Measurements from ENCODE around the gene COBLL1. TPM values are rescaled to one million over a fixed set of nuclear protein-coding genes. Genes with fewer than 3 reads are reported as not detected.

Gene COBLL1
- total RNA-seq, 2 donors from 2014 or later = 20.7 to 23.9 TPM

DNA sequence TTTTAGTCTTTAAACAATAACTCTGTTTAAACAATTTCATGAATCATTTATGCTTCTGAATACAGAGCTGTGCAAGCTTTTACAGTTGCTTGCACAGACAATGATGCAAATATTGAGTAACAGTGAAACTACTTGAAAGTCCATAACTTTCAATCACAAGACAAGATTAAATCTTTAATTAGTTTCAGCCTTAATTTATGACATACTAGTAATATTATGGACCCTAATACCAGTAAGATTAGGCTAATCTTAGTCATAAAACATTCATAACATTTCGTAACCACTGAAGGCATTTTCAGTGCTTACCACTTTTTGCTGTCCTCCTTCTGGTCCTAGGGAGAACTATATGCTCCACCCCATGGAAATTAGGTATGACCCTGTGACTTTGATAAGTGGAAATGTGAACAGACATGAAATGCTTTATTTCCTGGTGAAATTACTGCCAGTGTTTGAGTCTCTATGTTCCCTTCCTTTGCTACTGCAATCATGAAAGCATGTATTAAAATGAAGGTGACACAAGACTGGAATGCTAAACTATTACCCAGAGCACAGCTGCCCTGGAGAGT lies 1.8 kb upstream of the COBLL1 start:
- H3K4me1 ChIP-seq = no peaks in the 10 kb centered on the region
- H3K9me3 ChIP-seq = no peaks in the 10 kb centered on the region
- intact Hi-C loops (cut with DNase I) = loop anchor here (5.0 to 10.0 kb wide), 2 partner anchors 71 to 106 kb away; no protein-coding TSS in a partner anchor
- no peak overlapping the region for H3K4me3 ChIP-seq
- TF ChIP-seq, protein P1, sequence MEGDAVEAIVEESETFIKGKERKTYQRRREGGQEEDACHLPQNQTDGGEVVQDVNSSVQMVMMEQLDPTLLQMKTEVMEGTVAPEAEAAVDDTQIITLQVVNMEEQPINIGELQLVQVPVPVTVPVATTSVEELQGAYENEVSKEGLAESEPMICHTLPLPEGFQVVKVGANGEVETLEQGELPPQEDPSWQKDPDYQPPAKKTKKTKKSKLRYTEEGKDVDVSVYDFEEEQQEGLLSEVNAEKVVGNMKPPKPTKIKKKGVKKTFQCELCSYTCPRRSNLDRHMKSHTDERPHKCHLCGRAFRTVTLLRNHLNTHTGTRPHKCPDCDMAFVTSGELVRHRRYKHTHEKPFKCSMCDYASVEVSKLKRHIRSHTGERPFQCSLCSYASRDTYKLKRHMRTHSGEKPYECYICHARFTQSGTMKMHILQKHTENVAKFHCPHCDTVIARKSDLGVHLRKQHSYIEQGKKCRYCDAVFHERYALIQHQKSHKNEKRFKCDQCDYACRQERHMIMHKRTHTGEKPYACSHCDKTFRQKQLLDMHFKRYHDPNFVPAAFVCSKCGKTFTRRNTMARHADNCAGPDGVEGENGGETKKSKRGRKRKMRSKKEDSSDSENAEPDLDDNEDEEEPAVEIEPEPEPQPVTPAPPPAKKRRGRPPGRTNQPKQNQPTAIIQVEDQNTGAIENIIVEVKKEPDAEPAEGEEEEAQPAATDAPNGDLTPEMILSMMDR (IDR thresholded peaks at IDR 0.05) = no peak
- no peak overlapping the region for H3K9ac ChIP-seq (ENCODE audit: low read depth in 2 of 2, low read length in 2 of 2)
- no peak for DNase-seq
- H3K27me3 ChIP-seq = no peaks in the 10 kb centered on the region
- no peaks in the 10 kb centered on the region for H3K36me3 ChIP-seq
- no peak overlapping the region for H3K27ac ChIP-seq

DNA sequence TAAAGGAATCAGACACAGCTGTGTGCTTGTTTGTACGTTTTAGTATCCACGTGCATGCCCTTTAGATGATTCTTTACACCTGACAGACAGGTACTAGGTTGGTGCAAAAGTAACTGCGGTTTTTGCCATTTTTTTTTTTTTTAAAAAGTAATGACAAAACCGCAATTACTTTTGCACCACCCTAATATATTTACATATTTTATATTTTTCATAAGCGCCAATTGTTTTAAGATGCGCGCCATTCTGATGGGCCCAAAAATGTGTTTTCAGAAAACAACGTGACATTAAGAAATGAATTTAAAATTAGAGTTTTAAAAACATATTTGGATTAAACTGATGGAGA lies 972 bp upstream of the COBLL1 start:
- TF ChIP-seq, protein P1 (IDR thresholded peaks at IDR 0.05) = no peak
- Histone ChIP-seq H3K27ac (no peak overlapping the region), H3K27me3 (no peaks in the 10 kb centered on the region), H3K36me3 (no peaks in the 10 kb centered on the region), H3K4me3 (no peak overlapping the region), H3K4me1 (no peaks in the 10 kb centered on the region), H3K9ac (ENCODE audit: low read depth in 2 of 2, low read length in 2 of 2) (peak overlapping the region in 1 of 2 donors; percentile 79), H3K9me3 (no peaks in the 10 kb centered on the region)
- intact Hi-C loops (cut with DNase I) = loop anchor here (5.0 to 10.0 kb wide), 2 partner anchors 72 to 105 kb away; no protein-coding TSS in a partner anchor
- DNase-seq = no peak

DNA sequence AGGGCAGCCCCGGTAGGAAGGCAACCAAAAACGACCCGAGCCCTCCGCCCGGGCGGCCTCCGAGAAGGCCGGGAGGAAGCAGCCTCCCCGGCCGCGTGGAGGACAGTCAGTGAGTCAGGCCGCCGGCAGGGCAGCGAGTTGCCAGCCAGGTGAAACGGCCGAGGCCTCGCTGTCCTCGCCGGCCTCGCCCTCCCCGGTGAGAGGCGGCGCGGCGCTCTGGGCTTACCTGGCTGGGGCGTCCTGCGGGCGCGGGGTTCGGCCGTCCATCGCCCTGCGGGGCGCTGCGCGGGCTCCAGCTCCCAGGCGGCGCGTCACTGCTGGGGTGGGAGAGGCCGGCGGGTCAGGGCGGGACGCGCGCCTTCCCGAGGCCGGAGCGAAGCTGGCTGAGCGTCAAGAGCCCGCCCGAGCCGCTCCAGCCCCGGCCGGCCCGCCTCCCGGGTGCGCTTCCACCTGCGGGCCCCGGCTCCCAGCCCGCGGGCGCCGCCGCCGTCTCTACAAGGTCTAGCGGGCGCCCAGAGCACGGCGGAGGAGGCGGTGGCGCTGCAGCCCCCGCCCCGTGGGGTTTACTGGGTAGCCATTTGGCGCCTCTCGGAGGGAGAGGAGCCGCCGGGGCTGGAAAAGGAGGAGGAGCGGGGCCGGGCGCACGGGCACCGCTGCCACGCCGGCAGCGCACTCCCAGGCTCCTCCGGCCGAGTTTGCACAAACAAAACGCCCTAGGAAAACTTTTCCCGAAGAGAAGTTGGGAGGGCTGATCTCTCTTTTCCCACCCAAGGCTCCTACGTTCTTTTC lies 499 bp downstream of the COBLL1 start:
- Histone ChIP-seq H3K4me3 (peak overlapping the region; percentile 57), H3K27ac (peak overlapping the region; percentile 96), H3K36me3 (no peaks in the 10 kb centered on the region), H3K4me1 (no peaks in the 10 kb centered on the region), H3K9ac (ENCODE audit: low read depth in 2 of 2, low read length in 2 of 2) (peak overlapping the region; percentile 81), H3K9me3 (no peaks in the 10 kb centered on the region), H3K27me3 (no peaks in the 10 kb centered on the region)
- TF ChIP-seq, protein P1 (IDR thresholded peaks at IDR 0.05) = no peak
- peak; percentile 74 for DNase-seq
- intact Hi-C loops (cut with DNase I) = loop anchor here (5.0 to 10.0 kb wide), 2 partner anchors 74 to 104 kb away; no protein-coding TSS in a partner anchor

DNA sequence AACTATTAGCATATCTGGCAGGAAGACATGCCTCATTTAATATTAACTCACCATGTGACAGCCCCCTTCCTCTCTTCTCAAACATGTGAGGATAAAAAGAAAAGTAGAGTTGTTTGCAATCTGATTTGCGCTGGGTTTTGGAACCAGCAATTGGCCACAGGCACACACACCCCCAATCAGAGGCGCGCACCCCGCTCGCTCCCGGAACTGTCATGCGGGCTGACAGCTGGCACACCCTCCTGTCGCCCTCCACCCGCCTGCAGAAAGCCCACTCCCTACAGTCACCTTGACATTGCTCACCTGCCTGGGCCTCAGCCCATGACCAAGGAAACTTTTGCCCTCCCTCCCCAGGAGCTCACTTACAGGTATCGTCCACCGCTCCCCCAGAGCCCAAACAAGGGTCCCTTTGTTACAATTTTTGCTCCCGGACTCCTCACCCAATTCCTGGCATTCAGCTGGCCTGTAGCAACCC lies 1.1 kb downstream of the COBLL1 start:
- no peaks in the 10 kb centered on the region for H3K27me3 ChIP-seq
- peak overlapping the region; percentile 96 for H3K27ac ChIP-seq
- intact Hi-C loops (cut with DNase I) = loop anchor here (5.0 to 10.0 kb wide), 2 partner anchors 74 to 103 kb away; no protein-coding TSS in a partner anchor
- peak overlapping the region; percentile 57 for H3K4me3 ChIP-seq
- no peaks in the 10 kb centered on the region for H3K9me3 ChIP-seq
- no peaks in the 10 kb centered on the region for H3K36me3 ChIP-seq
- H3K9ac ChIP-seq (ENCODE audit: low read depth in 2 of 2, low read length in 2 of 2) = peak overlapping the region; percentile 81
- TF ChIP-seq, protein P1 (IDR thresholded peaks at IDR 0.05) = no peak
- H3K4me1 ChIP-seq = no peaks in the 10 kb centered on the region
- peak; percentile 72 for DNase-seq

DNA sequence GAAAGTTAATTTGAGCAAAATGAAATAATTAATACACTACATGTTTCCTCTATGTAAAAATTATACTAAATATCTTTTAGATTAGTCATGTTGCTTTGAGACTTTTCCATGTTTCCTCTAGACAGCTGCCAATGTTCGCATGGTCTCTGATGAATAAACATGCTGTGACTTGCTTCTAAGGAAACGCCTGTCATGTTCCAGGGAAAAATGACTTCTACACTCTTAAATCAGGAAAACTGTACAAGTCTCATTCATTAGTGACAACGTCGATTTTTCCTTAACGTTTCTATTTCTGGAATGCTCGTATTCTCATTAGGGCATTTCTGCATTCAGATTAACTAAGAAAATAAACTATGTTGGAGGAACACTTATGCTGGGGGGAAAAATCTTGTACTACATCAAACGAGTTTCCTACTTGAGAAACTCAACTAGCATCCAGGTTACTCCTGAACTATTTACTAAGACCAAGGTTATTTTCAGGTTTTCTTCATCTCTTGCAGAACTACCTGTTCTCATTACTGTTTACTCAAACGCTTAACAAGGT lies 1.6 kb downstream of the COBLL1 start:
- intact Hi-C loops (cut with DNase I) = loop anchor here (5.0 to 10.0 kb wide), 2 partner anchors 75 to 103 kb away; no protein-coding TSS in a partner anchor
- peak overlapping the region; percentile 81 for H3K9ac ChIP-seq (ENCODE audit: low read depth in 2 of 2, low read length in 2 of 2)
- no peaks in the 10 kb centered on the region for H3K36me3 ChIP-seq
- no peak for DNase-seq
- no peaks in the 10 kb centered on the region for H3K27me3 ChIP-seq
- H3K4me3 ChIP-seq = peak overlapping the region; percentile 57
- no peaks in the 10 kb centered on the region for H3K9me3 ChIP-seq
- TF ChIP-seq, protein P1 (IDR thresholded peaks at IDR 0.05) = no peak
- peak overlapping the region; percentile 96 for H3K27ac ChIP-seq
- no peaks in the 10 kb centered on the region for H3K4me1 ChIP-seq

Measured in colonic mucosa (tissue), 4 donors.